ENCODE results near the gene CD8B2. TPM values are rescaled to one million over a fixed set of nuclear protein-coding genes. Genes with fewer than 3 reads are reported as not detected.
"Not testable (repeated sequence)": the region's sequence is repeated elsewhere in the genome, so short reads cannot be mapped to it uniquely, and the experiment has no call there.

The CD8B2 gene
- 1 to 10 TPM; 3.9 to 4.5 TPM for total RNA-seq

DNA sequence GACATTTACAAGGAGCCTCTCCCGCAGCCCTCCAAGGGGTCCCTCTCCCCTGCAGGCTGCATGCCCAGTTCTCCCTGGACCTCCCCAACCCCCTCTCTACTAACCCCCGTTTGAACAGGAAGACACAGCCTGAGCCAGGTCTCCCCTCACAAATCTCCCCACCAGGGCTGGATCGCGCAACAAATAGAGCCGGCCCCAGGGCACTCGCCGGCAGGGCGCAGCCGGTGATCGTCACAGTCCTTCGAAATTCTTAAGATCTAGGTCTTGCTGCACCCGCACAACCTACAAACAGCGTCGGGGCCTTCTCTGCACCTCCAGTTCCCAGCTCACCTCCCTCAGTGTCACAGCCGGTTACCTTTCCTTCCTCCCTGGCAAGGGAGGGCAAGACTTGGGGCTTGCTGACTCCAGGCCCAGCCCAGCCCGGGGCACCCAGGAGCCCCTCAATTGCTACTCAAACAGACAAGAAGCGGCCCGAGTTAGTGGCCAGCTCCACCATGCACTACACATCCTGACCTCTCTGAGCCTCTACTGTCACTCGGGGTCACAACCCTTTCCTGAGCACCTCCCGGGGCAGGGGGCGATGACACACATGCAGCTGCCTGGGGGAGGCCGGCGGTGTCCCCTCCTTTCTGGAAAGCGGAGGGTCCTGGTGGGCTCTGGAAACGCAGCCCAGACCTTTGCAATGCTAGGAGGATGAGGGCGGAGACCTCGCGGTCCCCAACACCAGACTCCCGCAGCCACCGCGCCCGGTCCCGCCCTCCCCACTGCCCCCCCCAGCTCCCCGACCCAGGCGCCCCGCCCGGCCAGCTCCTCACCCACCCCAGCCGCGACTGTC, at the start of gene CD8B2:
CD8B2 (plus strand) TSS at position 814 of the 835 bp plus-strand sequence. CDS start 63 bp downstream, outside the sequence.
- CTCF ChIA-PET; POLR2A ChIA-PET; H3K36me3 Mint-ChIP-seq (ENCODE audit: low read depth); H3K27ac Mint-ChIP-seq; intact Hi-C loops (cut with micrococcal nuclease); H3K27me3 Mint-ChIP-seq; DNase-seq; H3K4me1 Mint-ChIP-seq (ENCODE audit: low read depth); H3K9me3 Mint-ChIP-seq: not testable (repeated sequence)
- H3K4me3 Mint-ChIP-seq, result peak within 1 kb of the TSS; percentile 2
- ATAC-seq, result peak; percentile 59

DNA sequence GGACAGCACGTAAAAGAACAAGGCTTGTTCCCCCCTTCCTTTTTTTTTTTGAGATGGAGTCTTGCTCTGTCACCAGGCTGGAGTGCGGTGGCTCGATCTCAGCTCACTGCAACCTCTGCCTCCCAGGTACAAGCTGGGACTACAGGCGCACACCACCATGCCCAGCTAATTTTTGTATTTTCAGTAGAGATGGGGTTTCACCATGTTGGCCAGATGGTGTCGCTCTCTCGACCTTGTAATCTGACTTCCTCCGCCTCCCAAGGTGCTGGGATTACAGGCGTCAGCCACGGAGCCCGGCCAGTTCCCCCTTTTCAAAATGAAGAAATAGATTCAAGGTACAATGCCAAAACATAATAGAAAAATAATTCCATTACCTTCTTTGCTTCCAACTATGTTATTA, 25.3 kb upstream of the CD8B2 start:
- intact Hi-C loops (cut with micrococcal nuclease), result loop anchor here (5.0 kb wide), 1 partner anchor 80 kb away; no protein-coding TSS in a partner anchor
- H3K4me3 Mint-ChIP-seq; H3K36me3 Mint-ChIP-seq (ENCODE audit: low read depth); H3K27me3 Mint-ChIP-seq; H3K4me1 Mint-ChIP-seq (ENCODE audit: low read depth); H3K9me3 Mint-ChIP-seq; H3K27ac Mint-ChIP-seq; POLR2A ChIA-PET: not testable (repeated sequence)
- peak; percentile 69 for ATAC-seq
- peak; percentile 41 for DNase-seq
- CTCF ChIA-PET, result interaction anchor here (0.6 to 1.1 kb wide), 7 partner anchors 13 to 115 kb away, joined by 3 to 7 read pairs (median 3); no protein-coding TSS in a partner anchor

DNA sequence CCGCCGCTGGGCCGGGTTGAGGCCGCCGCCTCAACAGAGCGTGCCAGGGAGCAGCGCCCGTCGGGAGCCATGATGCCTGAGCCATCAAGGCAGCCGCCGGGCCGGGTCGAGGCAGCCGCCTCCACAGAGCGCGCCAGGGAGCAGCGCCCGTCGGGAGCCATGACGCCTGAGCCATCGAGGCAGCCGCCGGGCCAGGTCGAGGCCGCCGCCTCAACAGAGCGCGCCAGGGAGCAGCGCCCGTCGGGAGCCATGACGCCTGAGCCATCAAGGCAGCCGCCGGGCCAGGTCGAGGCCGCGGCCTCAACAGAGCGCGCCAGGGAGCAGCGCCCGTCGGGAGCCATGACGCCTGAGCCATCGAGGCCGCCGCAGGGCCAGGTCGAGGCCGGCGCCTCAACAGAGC, 19.6 kb upstream of the CD8B2 start:
- ATAC-seq; H3K9me3 Mint-ChIP-seq; H3K36me3 Mint-ChIP-seq (ENCODE audit: low read depth); DNase-seq; CTCF ChIA-PET; H3K27me3 Mint-ChIP-seq; H3K4me1 Mint-ChIP-seq (ENCODE audit: low read depth); intact Hi-C loops (cut with micrococcal nuclease); H3K27ac Mint-ChIP-seq; POLR2A ChIA-PET; H3K4me3 Mint-ChIP-seq: not testable (repeated sequence)

DNA sequence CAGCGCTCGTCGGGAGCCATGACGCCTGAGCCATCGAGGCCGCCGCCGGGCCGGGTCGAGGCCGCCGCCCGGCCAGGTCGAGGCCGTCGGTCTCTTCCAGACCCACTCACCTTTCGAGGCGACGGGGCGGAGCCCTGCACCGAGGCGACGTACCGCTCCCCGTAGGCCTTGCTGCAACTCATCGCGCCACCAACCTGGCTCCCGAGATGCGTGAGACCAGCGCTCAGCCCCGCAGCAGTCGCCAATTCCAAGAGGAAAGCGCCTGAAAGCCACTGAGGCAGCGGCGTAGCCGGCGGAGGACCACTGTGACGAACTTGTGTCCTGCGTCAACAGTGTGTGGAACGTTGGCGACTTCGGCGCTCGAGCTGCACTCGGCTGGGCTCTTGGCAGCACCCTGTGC, 19.1 kb upstream of the CD8B2 start, which contains the start of gene RGPD3:
RGPD3 (minus strand) TSS at position 307 of the 400 bp plus-strand sequence; CDS start at position 182, 125 bp downstream.
- CTCF ChIA-PET; H3K36me3 Mint-ChIP-seq (ENCODE audit: low read depth); H3K27me3 Mint-ChIP-seq; intact Hi-C loops (cut with micrococcal nuclease); DNase-seq; H3K9me3 Mint-ChIP-seq; H3K27ac Mint-ChIP-seq; POLR2A ChIA-PET; ATAC-seq; H3K4me3 Mint-ChIP-seq; H3K4me1 Mint-ChIP-seq (ENCODE audit: low read depth): not testable (repeated sequence)

DNA sequence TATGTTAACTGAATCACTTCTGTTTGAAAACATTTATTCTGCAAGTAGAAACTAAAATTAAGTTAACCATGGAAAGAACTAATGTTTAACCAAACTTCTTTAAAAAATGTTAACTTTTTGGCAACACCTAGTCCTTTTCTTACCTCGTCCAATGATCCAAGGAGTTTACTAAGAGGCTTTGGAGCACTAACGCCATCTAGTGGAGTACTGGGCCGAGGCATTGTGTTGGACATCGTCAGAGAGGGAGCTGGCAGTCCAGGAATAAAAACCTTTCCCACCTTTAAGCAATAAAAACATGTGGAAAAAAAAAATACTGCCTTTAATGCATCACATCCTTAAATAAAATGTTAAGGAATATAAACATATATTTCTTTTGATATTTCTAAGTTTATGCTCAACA, 16.5 kb upstream of the CD8B2 start:
- TF ChIP-seq, protein P1, sequence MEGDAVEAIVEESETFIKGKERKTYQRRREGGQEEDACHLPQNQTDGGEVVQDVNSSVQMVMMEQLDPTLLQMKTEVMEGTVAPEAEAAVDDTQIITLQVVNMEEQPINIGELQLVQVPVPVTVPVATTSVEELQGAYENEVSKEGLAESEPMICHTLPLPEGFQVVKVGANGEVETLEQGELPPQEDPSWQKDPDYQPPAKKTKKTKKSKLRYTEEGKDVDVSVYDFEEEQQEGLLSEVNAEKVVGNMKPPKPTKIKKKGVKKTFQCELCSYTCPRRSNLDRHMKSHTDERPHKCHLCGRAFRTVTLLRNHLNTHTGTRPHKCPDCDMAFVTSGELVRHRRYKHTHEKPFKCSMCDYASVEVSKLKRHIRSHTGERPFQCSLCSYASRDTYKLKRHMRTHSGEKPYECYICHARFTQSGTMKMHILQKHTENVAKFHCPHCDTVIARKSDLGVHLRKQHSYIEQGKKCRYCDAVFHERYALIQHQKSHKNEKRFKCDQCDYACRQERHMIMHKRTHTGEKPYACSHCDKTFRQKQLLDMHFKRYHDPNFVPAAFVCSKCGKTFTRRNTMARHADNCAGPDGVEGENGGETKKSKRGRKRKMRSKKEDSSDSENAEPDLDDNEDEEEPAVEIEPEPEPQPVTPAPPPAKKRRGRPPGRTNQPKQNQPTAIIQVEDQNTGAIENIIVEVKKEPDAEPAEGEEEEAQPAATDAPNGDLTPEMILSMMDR (IDR thresholded peaks at IDR 0.05), result peak; percentile 32
- H3K4me1 Mint-ChIP-seq (ENCODE audit: low read depth); H3K4me3 Mint-ChIP-seq; H3K36me3 Mint-ChIP-seq (ENCODE audit: low read depth); H3K27me3 Mint-ChIP-seq; intact Hi-C loops (cut with micrococcal nuclease); H3K9me3 Mint-ChIP-seq; POLR2A ChIA-PET; CTCF ChIA-PET; H3K27ac Mint-ChIP-seq: not testable (repeated sequence)
- ATAC-seq, result peak; percentile 51
- peak; percentile 54 for DNase-seq

DNA sequence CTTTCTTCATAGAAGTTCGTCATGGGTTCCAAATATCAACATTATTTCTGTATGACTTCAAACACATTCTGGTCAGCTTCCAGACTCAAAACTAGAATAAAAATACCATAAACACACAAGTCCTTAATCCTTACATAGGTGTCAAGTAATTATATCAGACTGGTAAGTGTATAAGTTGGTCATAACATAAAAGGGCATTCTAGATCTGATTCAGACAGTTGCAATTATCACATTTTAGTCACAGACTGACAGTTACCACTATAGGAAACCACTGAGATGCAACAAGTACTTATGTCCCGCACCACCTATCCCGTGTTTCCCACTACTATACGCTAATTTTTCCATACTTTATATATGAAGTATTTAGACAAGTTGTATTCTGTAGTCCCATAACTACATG, 9.5 kb upstream of the CD8B2 start:
- peak; percentile 74 for ATAC-seq
- H3K36me3 Mint-ChIP-seq (ENCODE audit: low read depth), result not testable (repeated sequence)
- intact Hi-C loops (cut with micrococcal nuclease), result loop anchor here (5.0 kb wide), 1 partner anchor 280 kb away; no protein-coding TSS in a partner anchor

DNA sequence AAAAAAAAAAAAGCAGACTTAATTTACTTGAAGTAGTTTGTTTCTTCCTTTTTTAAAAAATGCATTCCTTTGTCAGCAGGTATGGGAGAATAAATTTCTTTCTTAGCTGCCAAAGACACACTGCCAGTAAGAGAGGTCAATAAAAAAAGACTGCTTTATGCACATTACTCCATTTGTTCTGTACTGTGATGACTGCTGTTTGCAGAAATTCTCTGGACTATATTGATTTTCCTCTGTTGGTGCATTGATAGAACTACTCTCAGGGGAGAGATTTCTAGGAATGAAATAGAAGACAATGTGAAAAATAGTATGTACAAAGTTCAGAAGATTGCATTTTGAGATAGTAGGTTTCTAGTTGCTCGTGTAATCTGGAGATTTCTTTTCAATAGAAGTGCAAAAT, 7.6 kb upstream of the CD8B2 start:
- H3K4me1 Mint-ChIP-seq (ENCODE audit: low read depth); H3K9me3 Mint-ChIP-seq; DNase-seq; H3K27ac Mint-ChIP-seq; H3K27me3 Mint-ChIP-seq; H3K36me3 Mint-ChIP-seq (ENCODE audit: low read depth); ATAC-seq; CTCF ChIA-PET; H3K4me3 Mint-ChIP-seq; POLR2A ChIA-PET: not testable (repeated sequence)
- intact Hi-C loops (cut with micrococcal nuclease), result loop anchor here (5.0 kb wide), 1 partner anchor 282 kb away; no protein-coding TSS in a partner anchor

More for the DNA sequence above, 9.5 kb upstream of the CD8B2 start:
- H3K27me3 Mint-ChIP-seq; CTCF ChIA-PET; DNase-seq; H3K4me1 Mint-ChIP-seq (ENCODE audit: low read depth); POLR2A ChIA-PET; H3K4me3 Mint-ChIP-seq; H3K27ac Mint-ChIP-seq; H3K9me3 Mint-ChIP-seq: not testable (repeated sequence)

DNA sequence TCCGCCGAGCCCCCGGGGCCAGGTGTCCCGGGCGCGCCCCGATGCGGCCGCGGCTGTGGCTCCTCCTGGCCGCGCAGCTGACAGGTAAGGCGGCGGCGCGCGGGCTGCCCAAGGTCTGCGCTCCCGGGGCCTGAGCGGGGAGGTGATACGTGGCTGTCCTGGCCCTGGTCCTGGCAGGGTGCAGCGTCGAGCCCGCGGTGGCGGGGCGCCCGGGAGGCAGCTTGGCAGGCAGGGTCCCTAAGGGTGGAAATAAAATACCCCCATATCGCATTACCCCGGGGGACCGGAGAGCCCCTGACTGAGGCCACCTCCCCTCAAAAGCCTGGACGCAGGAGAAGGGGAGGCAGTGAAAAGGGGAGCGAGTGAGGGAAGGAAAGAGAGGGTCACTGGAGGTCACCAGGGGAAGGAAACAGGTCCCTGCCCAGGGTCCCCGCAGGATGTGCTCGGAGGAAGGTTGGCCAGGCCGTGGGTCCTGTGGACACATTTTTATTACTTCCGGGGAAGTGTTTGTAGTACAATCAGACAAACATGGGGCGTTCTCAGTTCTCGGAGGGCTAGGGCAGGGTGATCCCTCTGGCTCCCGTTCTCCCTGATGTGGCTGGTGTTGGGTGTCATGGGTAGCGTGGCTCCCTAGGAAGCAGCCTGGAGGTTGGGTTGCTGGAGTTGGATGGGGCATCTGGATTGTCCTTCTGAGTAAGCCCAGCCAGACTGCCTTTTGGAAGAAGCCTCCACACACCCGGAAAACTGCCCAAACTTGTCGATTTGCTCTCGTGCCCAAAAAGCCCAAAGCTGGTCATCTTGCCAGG, 425 bp downstream of the CD8B2 start:
- POLR2A ChIA-PET; H3K36me3 Mint-ChIP-seq (ENCODE audit: low read depth); DNase-seq; H3K27me3 Mint-ChIP-seq; H3K9me3 Mint-ChIP-seq; H3K4me1 Mint-ChIP-seq (ENCODE audit: low read depth); intact Hi-C loops (cut with micrococcal nuclease); CTCF ChIA-PET; H3K27ac Mint-ChIP-seq: not testable (repeated sequence)
- H3K4me3 Mint-ChIP-seq, result peak overlapping the region; percentile 2
- peak; percentile 38 for ATAC-seq

DNA sequence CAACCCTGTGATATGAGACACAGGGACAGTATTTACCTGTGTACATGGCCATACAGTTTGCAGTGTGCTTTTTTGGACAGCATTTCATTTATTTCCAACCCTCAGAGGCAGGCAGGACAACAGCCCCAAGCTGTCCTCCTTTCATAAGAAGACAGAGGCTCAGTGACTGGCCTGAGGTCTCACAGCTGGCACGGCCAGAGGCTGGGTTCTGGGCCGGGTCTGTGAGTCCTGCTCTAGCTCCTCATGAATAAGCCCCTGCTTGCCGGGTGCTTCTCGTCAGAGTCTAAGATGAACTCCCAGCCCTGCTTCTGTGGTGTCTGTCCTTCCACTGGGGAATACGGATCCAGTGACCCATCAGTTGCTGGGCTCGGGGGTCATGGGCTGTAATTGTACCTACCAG, 2.5 kb downstream of the CD8B2 start:
- CTCF ChIA-PET; H3K4me1 Mint-ChIP-seq (ENCODE audit: low read depth); DNase-seq; H3K9me3 Mint-ChIP-seq; ATAC-seq; H3K36me3 Mint-ChIP-seq (ENCODE audit: low read depth); H3K27me3 Mint-ChIP-seq; POLR2A ChIA-PET; H3K4me3 Mint-ChIP-seq; H3K27ac Mint-ChIP-seq; intact Hi-C loops (cut with micrococcal nuclease): not testable (repeated sequence)

DNA sequence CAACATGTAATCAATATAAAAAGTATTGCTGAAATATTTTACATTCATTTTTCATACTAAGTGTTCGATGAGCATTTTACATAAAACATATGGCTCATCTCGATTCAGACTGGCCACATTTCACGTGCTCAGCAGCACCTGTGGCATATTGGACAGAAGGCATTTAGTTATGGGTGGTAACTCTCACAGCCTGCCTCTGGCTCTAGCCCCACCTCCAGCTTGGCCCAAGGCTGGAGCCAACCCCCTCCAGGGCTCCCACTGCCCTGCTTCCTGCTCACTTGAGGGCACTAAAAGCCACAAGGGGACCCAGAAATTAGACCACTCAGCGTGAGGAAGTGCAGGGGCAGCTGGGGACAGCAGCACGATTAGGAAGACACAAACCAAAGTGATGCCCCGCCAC, 5.2 kb downstream of the CD8B2 start:
- POLR2A ChIA-PET; CTCF ChIA-PET; H3K9me3 Mint-ChIP-seq; H3K27me3 Mint-ChIP-seq; H3K4me1 Mint-ChIP-seq (ENCODE audit: low read depth); intact Hi-C loops (cut with micrococcal nuclease); ATAC-seq; H3K4me3 Mint-ChIP-seq; DNase-seq; H3K27ac Mint-ChIP-seq; H3K36me3 Mint-ChIP-seq (ENCODE audit: low read depth): not testable (repeated sequence)

DNA sequence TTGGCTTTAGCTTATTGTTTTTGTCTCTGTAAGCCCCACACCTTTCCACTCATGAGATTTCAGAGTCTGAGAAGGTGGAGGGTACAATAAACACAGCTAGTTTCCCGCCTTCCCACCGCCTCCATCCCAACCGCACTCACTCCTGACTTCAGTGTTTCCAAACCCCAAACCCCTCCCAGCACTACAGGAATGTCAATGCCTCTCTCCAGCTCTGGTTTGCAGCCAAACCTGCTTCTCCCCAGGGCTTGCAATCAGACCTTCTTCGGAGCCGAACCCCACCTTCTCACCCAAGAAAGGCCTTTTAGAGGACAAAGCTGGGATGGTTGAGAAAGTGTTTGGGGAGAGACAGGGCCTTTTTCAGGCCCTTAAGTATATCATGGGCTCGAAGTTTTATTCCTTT, 5.7 kb downstream of the CD8B2 start:
- CTCF ChIA-PET, result not testable (repeated sequence)

More for the DNA sequence above, 5.7 kb downstream of the CD8B2 start:
- H3K9me3 Mint-ChIP-seq; POLR2A ChIA-PET; H3K4me3 Mint-ChIP-seq; H3K36me3 Mint-ChIP-seq (ENCODE audit: low read depth); H3K27me3 Mint-ChIP-seq; DNase-seq; H3K27ac Mint-ChIP-seq; intact Hi-C loops (cut with micrococcal nuclease); ATAC-seq; H3K4me1 Mint-ChIP-seq (ENCODE audit: low read depth): not testable (repeated sequence)

Data from activated CD8-positive, alpha-beta T cell treated with anti-CD3 and anti-CD28 coated beads for 36 hours (primary cell).